ENCODE results near the gene SACS.
"Not testable (repeated sequence)": the region's sequence is repeated elsewhere in the genome, so short reads cannot be mapped to it uniquely, and the experiment has no call there.

SACS gene

DNA sequence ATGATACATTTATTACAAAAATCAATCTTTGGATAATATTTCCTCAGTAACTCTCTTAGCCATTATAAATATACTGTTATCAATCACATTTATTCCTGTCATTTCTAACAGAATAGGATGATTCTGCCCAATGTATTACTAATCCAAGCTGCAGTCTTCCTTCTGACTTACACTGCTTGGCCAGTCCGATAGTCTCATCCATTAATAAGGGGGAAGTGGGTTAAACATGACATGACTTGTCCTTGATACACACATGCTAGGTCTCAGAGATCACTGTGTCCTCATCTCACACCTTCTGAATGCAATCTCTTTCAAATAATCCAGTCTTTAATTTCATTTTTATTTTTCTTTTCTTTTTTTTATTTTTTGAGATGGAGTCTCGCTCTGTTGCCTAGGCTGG, 18.8 kb downstream of the SACS start:
- in situ Hi-C loops (cut with MboI; ENCODE audit: low sequenced_read_pairs) = no loop called here

- in situ Hi-C loops (cut with MboI; ENCODE audit: low sequenced_read_pairs) = no loop called here
Measured at GRCh38 chr13:23411706-23412105, 21.8 kb downstream of the SACS start.

DNA sequence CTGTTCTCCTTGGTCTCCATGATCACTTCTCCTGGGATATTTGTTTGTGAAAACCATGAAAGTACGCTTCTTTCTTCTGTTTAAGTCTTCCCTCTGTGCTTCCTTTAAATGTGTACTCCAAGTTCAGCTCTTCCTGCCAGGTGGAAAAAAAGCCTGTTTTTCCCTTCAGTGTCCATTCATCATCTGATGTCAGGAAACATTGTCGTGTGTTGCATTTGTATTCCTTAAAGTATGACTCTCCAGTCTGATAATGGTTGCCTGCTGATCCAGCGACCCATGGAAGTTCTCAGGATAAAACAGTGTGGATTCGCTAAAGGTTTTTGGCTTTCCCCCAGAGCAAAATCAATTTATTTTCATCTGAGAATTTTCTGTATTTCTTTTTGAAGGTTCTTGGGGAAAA, 22.3 kb downstream of the SACS start:
- in situ Hi-C loops (cut with MboI; ENCODE audit: low sequenced_read_pairs) = no loop called here

GRCh38 chr13:23408026-23408425, 25.5 kb downstream of the SACS start:
- in situ Hi-C loops (cut with MboI; ENCODE audit: low sequenced_read_pairs) = no loop called here

GRCh38 chr13:23401156-23401555, 32.3 kb downstream of the SACS start:
- in situ Hi-C loops (cut with MboI; ENCODE audit: low sequenced_read_pairs) = not testable (repeated sequence)

GRCh38 chr13:23399347-23399746, 34.2 kb downstream of the SACS start:
- in situ Hi-C loops (cut with MboI; ENCODE audit: low sequenced_read_pairs) = no loop called here

DNA sequence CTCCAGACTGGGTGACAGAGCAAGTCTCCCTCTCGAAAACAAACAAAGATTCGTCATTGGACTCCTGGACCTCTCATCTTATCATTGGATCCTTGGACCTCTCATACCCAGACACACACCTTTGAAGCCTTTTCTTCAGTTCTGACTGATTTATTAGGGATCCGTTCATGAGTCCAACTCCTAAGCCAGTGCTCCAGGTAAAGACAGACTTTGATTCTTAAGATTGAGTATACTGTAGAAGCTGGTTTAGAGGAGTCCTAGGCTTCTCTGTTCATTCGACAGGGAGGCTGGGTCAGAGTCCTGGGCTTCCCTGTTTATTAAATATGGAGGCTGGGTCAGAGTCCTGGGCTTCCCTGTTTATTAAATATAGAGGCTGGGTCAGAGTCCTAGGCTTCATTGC, 38.7 kb downstream of the SACS start:
- in situ Hi-C loops (cut with MboI; ENCODE audit: low sequenced_read_pairs) = no loop called here

DNA sequence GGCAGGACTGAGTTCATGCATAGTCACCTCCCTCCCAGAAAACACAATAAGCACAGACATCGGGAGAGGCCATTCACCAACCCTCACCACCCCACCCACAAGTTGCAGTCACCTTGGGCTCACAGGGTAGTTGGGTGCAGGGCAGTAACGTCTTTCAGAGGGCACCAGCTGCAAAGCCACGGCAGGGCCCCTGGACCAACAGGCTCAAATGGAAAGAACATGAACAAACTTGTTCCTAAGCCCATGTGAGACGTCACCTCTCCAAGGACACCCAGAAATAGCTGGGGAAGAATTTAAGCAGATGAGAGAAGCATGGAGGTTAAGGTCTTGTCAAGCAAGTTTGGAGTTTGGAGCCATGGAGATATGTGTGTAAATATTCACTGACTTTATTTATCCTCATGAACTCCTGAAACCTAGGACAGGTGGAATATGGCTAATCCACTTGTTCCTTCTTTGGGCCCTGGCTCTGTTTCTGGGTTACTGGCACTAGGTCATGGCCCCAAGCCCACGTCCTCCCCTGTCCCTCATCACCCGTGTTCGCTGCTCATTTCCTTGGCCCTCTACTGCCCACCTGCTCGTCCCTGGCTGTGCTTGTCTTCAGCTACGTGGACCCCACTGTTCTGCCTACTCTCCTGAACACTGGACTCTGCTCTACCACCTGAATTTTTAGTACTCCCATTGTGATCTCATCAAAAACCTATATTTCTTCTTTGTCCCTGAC, 40.4 kb downstream of the SACS start:
- in situ Hi-C loops (cut with MboI; ENCODE audit: low sequenced_read_pairs) = no loop called here

DNA sequence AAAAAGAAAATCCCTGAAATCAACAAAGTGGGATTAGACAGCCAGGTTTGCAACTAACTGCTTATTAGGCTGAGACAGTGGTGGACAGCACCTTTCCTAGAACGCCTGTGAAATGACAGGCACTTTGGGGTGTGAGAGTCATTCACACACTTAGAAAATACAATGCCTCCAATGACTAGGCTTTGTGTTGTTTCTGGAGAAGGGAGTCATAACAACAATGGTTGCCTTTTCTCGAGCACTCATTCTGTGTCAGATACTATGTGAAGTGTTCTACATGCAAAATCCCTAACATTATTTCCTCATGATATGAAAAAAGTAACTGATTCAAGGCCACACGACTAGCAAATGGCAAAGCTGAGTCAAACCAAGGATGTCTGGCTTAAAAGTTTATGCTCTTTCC, 41.2 kb downstream of the SACS start:
- in situ Hi-C loops (cut with MboI; ENCODE audit: low sequenced_read_pairs) = no loop called here

GRCh38 chr13:23391752-23392151, 41.8 kb downstream of the SACS start:
- in situ Hi-C loops (cut with MboI; ENCODE audit: low sequenced_read_pairs) = no loop called here

- in situ Hi-C loops (cut with MboI; ENCODE audit: low sequenced_read_pairs) = no loop called here
Measured at GRCh38 chr13:23386533-23386932, 47.0 kb downstream of the SACS start.

DNA sequence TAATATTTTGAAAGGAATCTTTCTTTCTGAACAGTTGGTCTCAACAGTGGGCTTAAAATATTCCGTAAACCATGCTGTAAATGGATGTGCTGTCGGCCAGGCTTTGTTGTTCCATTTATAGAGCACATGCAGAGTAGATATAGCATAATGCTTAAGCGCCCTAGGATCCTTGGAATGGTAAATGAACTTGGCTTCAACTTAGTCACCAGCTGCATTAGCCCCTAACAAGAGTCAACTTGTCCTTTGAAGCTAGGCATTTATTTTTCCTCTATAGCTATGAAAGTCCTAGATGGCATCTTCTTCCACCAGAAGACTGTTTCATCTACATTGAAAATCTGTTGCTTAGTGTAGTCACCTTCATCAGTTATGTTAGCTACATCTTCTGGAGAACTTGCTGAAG, 47.6 kb downstream of the SACS start:
- in situ Hi-C loops (cut with MboI; ENCODE audit: low sequenced_read_pairs) = no loop called here

DNA sequence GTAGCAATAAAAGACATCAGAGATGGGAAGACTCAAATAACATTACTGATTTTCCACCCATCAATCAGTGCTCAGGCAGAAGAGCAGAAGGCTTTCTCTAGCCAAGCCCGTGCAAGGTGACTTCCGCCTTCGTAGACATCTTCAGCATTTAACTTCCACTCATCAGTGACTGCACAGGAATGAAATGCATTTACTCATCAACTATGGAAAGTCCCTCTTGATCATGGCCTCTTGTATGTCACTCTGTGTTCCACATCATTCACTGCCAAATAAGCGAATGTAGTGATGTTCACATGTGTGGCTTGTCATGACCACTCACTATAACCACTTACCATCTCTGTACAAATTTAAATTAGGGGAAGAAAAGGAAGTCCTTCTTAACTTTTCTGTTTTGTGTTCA, 49.4 kb downstream of the SACS start:
- in situ Hi-C loops (cut with MboI; ENCODE audit: low sequenced_read_pairs) = no loop called here

DNA sequence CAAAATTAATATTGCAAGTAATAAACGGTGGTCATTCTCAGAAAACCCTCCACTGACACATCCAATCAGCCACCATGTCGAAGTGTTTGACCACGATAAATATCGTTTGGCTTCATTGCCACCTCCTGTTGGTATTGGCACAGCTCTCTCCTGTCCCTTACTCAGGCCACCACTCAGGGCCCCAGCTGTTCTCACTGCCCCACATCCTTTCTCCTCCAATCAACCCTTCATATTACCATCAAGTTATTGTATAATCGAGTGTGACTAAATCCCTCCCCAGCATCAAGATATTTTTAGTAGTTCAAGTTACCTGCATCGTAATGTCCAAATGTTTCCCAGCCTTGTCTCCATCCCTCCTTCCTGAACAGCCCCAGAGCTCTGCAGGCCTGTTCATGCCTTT, 50.4 kb downstream of the SACS start:
- in situ Hi-C loops (cut with MboI; ENCODE audit: low sequenced_read_pairs) = no loop called here

- in situ Hi-C loops (cut with MboI; ENCODE audit: low sequenced_read_pairs) = no loop called here
Measured at GRCh38 chr13:23381866-23382265, 51.6 kb downstream of the SACS start.

- in situ Hi-C loops (cut with MboI; ENCODE audit: low sequenced_read_pairs) = no loop called here
Measured at GRCh38 chr13:23380534-23380933, 53.0 kb downstream of the SACS start.

DNA sequence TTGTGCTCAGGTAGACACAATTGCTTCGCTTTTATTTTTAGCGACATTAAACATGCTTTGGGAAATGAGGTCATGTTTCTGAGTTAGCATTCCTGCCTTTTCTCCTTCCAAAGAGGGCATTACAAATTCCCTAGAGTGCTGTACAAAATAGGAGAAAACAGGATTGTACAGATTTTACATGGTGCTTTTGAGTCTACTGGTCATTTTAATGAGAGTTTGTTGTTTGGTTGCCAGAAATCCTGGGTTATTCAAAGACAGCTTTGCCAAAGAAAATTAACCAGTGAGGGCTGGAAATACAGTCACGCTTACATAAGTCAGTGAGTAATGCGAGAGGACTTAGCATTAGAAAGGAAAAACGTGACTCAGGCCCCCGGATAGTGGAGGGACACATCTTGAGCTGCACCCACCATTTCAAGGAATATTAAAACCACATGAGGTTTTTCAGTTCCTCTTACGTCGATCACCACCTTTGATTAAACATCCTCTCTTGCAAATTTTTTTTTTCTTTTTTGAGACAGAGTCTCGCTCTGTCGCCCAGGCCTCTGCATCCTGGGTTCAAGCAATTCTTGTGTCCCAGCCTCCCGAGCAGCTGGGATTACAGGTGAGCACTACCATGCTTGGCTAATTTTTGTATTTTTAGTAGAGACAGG, 55.4 kb downstream of the SACS start:
- in situ Hi-C loops (cut with MboI; ENCODE audit: low sequenced_read_pairs) = no loop called here

- in situ Hi-C loops (cut with MboI; ENCODE audit: low sequenced_read_pairs) = no loop called here
Measured at GRCh38 chr13:23377579-23377978, 55.9 kb downstream of the SACS start.

- in situ Hi-C loops (cut with MboI; ENCODE audit: low sequenced_read_pairs) = no loop called here
Measured at GRCh38 chr13:23375001-23375971, 58.2 kb downstream of the SACS start.

DNA sequence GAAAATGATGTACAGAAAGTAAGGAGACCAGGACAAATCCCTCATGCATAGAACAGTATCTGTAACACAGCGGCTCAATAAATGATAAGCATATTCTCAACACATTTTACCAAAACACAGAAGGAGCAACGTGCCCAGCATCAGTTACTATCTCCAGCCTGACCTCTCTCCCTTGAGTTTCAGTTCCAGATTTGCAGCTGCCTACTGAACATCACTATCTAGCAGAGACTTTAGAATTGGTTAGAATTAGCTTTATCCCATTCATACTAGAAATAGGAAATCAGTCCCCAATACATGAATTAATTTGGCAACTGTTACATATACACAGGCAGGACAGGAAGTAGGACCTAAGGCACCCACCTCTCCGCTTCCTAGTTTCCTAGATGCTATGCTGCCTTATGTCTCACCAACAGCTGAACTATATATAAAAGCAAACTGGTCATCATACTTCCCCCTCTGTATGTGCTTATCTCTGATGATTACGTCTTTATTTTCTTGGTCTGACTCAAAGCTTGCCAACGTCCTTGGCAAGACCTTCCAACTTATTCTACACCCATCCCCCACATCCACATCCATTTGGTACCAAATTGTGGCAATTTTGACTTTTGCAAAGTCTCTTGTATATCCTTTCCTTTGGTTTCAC, 61.1 kb downstream of the SACS start:
- in situ Hi-C loops (cut with MboI; ENCODE audit: low sequenced_read_pairs) = no loop called here

DNA sequence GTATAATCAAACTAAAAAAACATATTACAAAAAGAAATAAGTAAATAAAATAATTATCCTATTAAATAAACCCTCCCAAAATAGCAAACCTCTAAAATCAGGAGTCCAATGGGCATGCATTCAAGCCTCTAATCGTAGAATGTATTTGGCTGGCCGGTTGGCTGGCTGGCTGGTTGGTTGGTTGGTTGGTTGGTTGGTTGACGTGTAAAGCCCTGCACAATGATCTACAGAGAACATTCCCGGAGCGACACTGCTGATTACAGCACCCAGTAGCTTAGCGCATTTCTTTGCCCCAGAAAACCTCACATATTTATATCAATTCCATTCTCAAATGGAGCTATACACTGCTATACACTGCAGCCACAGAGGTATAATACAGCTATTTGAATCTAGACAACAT, 65.6 kb downstream of the SACS start:
- in situ Hi-C loops (cut with MboI; ENCODE audit: low sequenced_read_pairs) = no loop called here
